ENCODE results near the gene CAPN5.

The CAPN5 gene

GRCh38 chr11:77088236-77089003, 21.6 kb downstream of the CAPN5 start:
- TF ChIP-seq ZFP3 (CRISPR knock-in tag; IDR thresholded peaks at IDR 0.05) (no peak), ESRRG (CRISPR knock-in tag; IDR thresholded peaks at IDR 0.05) (no peak), ZFP30 (CRISPR knock-in tag; IDR thresholded peaks at IDR 0.05) (no peak), ZC3H10 (CRISPR knock-in tag; IDR thresholded peaks at IDR 0.05) (no peak), CSDC2 (CRISPR knock-in tag; IDR thresholded peaks at IDR 0.05) (no peak)
- TF ChIP-seq, protein P1, sequence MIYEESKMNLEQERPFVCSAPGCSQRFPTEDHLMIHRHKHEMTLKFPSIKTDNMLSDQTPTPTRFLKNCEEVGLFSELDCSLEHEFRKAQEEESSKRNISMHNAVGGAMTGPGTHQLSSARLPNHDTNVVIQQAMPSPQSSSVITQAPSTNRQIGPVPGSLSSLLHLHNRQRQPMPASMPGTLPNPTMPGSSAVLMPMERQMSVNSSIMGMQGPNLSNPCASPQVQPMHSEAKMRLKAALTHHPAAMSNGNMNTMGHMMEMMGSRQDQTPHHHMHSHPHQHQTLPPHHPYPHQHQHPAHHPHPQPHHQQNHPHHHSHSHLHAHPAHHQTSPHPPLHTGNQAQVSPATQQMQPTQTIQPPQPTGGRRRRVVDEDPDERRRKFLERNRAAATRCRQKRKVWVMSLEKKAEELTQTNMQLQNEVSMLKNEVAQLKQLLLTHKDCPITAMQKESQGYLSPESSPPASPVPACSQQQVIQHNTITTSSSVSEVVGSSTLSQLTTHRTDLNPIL (CRISPR knock-in tag; IDR thresholded peaks at IDR 0.05; ENCODE audit: low read depth), result no peak
- ATAC-seq, result no peak

- ATAC-seq, result no peak
- TF ChIP-seq ZNF565 (CRISPR knock-in tag; conservative IDR thresholded peaks at IDR 0.05; ENCODE audit: low read depth) (no peak), TOX (CRISPR knock-in tag; IDR thresholded peaks at IDR 0.05; ENCODE audit: borderline replicate concordance) (no peak), POU6F1 (CRISPR knock-in tag; IDR thresholded peaks at IDR 0.05; ENCODE audit: borderline replicate concordance, low read depth) (no peak), RARB (CRISPR knock-in tag; IDR thresholded peaks at IDR 0.05) (no peak), ARNTL (CRISPR knock-in tag; IDR thresholded peaks at IDR 0.05; ENCODE audit: borderline replicate concordance, low read depth) (no peak), GLIS3 (CRISPR knock-in tag; IDR thresholded peaks at IDR 0.05) (no peak), ESRRG (CRISPR knock-in tag; IDR thresholded peaks at IDR 0.05) (no peak), ZC3H10 (CRISPR knock-in tag; IDR thresholded peaks at IDR 0.05) (no peak), ZFP3 (CRISPR knock-in tag; IDR thresholded peaks at IDR 0.05) (no peak)
- TF ChIP-seq, protein P2, sequence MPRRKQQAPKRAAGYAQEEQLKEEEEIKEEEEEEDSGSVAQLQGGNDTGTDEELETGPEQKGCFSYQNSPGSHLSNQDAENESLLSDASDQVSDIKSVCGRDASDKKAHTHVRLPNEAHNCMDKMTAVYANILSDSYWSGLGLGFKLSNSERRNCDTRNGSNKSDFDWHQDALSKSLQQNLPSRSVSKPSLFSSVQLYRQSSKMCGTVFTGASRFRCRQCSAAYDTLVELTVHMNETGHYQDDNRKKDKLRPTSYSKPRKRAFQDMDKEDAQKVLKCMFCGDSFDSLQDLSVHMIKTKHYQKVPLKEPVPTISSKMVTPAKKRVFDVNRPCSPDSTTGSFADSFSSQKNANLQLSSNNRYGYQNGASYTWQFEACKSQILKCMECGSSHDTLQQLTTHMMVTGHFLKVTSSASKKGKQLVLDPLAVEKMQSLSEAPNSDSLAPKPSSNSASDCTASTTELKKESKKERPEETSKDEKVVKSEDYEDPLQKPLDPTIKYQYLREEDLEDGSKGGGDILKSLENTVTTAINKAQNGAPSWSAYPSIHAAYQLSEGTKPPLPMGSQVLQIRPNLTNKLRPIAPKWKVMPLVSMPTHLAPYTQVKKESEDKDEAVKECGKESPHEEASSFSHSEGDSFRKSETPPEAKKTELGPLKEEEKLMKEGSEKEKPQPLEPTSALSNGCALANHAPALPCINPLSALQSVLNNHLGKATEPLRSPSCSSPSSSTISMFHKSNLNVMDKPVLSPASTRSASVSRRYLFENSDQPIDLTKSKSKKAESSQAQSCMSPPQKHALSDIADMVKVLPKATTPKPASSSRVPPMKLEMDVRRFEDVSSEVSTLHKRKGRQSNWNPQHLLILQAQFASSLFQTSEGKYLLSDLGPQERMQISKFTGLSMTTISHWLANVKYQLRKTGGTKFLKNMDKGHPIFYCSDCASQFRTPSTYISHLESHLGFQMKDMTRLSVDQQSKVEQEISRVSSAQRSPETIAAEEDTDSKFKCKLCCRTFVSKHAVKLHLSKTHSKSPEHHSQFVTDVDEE (CRISPR knock-in tag; IDR thresholded peaks at IDR 0.05), result no peak
These were observed 22.3 kb downstream of the CAPN5 start for GRCh38 chr11:77089004-77089545.

DNA sequence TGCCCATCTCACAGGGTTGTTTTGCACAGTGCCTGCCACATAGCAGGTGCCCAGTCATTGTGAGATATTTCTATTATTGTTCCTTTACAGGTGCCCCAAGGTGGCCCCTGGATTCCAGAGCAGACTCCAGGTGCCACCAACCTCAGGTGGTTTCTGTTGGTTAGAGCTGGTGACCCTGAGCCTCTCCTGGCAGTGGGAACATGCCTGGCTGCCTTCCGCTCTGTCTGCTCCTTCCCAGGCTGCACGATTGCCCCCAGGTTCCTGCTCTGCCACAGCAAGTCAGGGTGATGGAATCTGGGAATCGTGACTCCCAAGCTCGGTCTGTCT, 23.2 kb downstream of the CAPN5 start:
- TF ChIP-seq CSRNP3 (CRISPR knock-in tag; IDR thresholded peaks at IDR 0.05), result no peak
- no peak for TF ChIP-seq SNAI2 (CRISPR knock-in tag; IDR thresholded peaks at IDR 0.05)
- TF ChIP-seq, protein P3, sequence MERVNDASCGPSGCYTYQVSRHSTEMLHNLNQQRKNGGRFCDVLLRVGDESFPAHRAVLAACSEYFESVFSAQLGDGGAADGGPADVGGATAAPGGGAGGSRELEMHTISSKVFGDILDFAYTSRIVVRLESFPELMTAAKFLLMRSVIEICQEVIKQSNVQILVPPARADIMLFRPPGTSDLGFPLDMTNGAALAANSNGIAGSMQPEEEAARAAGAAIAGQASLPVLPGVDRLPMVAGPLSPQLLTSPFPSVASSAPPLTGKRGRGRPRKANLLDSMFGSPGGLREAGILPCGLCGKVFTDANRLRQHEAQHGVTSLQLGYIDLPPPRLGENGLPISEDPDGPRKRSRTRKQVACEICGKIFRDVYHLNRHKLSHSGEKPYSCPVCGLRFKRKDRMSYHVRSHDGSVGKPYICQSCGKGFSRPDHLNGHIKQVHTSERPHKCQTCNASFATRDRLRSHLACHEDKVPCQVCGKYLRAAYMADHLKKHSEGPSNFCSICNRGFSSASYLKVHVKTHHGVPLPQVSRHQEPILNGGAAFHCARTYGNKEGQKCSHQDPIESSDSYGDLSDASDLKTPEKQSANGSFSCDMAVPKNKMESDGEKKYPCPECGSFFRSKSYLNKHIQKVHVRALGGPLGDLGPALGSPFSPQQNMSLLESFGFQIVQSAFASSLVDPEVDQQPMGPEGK (CRISPR knock-in tag; IDR thresholded peaks at IDR 0.05; ENCODE audit: borderline replicate concordance), result no peak
- no peak for TF ChIP-seq ARNTL (CRISPR knock-in tag; IDR thresholded peaks at IDR 0.05; ENCODE audit: borderline replicate concordance, low read depth)
- no peak for TF ChIP-seq ZFP30 (CRISPR knock-in tag; IDR thresholded peaks at IDR 0.05)
- TF ChIP-seq OSR1 (CRISPR knock-in tag; IDR thresholded peaks at IDR 0.05), result no peak
- no peak for TF ChIP-seq ZNF565 (CRISPR knock-in tag; conservative IDR thresholded peaks at IDR 0.05; ENCODE audit: low read depth)
- TF ChIP-seq, protein P1 (CRISPR knock-in tag; IDR thresholded peaks at IDR 0.05; ENCODE audit: low read depth), result no peak
- no peak for TF ChIP-seq ESRRG (CRISPR knock-in tag; IDR thresholded peaks at IDR 0.05)
- no peak for ATAC-seq

Data from SK-N-SH treated with all-trans-retinoic acid at 6 μM for 48 hours (cell line).